WTC11 (cell line): Measurements from ENCODE around the gene MEIKIN. TPM values are rescaled to one million over a fixed set of nuclear protein-coding genes. Genes with fewer than 3 reads are reported as not detected.
"Not testable (repeated sequence)": the region's sequence is repeated elsewhere in the genome, so short reads cannot be mapped to it uniquely, and the experiment has no call there.

ENCODE experiments used
- ATAC-seq: fragments of 200-7000 bp; cut with Tn5 transposase; 2 replicates; pipeline ENCODE4 v1.10.0; 2021; ENCODE audit warnings: mild to moderate bottlenecking, moderate library complexity
- CTCF ChIA-PET: fragments of 300-600 bp; sonication (Branson Sonifier 250); formaldehyde crosslinking; loops from one replicate; lab custom pipeline; 2021; ENCODE audit warnings: antibody characterized with exemption; lab: Charles Lee
- POLR2A ChIA-PET: fragments of 350-600 bp; sonication (Branson Sonifier 250); formaldehyde crosslinking; loops from one replicate; lab custom pipeline; 2021; ENCODE audit warnings: antibody characterized with exemption; lab: Charles Lee
- DNase-seq: peaks from one replicate; pipeline ENCODE4 v3.0.0; 2021; ENCODE audit warnings: low spot score
- H3K27ac Mint-ChIP-seq: 2 replicates; pipeline ENCODE4 v1.8.0; 2021; ENCODE audit warnings: mixed read lengths
- H3K27me3 Mint-ChIP-seq: 2 replicates; pipeline ENCODE4 v1.8.0; 2021; ENCODE audit warnings: low read depth, mild to moderate bottlenecking, moderate library complexity, mixed read lengths
- H3K36me3 Mint-ChIP-seq: 2 replicates; pipeline ENCODE4 v1.8.0; 2021; ENCODE audit warnings: mixed read lengths
- H3K4me1 Mint-ChIP-seq: 2 replicates; pipeline ENCODE4 v1.8.0; 2022; ENCODE audit warnings: mixed read lengths
- H3K4me3 Mint-ChIP-seq: 2 replicates; pipeline ENCODE4 v1.8.0; 2021; ENCODE audit warnings: mild to moderate bottlenecking, moderate library complexity, mixed read lengths
- H3K9me3 Mint-ChIP-seq: 2 replicates; pipeline ENCODE4 v1.8.0; 2021; ENCODE audit warnings: mixed read lengths
- CREB1 ChIP-seq: sonication (generic); formaldehyde crosslinking; IDR thresholded peaks from 2 replicates; pipeline ENCODE4 v1.8.0; 2023; ENCODE audit warnings: mild to moderate bottlenecking, missing genetic modification reagents
- CREM ChIP-seq: sonication (generic); formaldehyde crosslinking; IDR thresholded peaks from 2 replicates; pipeline ENCODE4 v1.8.1; 2022; ENCODE audit warnings: mild to moderate bottlenecking, missing genetic modification reagents, moderate library complexity
- CTCF ChIP-seq: fragments of 200-600 bp; IDR thresholded peaks from 2 replicates; pipeline ENCODE4 v1.8.0; 2022; ENCODE audit warnings: antibody characterized with exemption
- E2F5 ChIP-seq: sonication (generic); formaldehyde crosslinking; IDR thresholded peaks from 2 replicates; pipeline ENCODE4 v1.8.1; 2022; ENCODE audit warnings: mild to moderate bottlenecking, moderate library complexity, missing genetic modification reagents
- IRF1 ChIP-seq: sonication (generic); formaldehyde crosslinking; IDR thresholded peaks from 2 replicates; pipeline ENCODE4 v1.8.0; 2023; ENCODE audit warnings: missing genetic modification reagents
- JUN ChIP-seq: sonication (generic); formaldehyde crosslinking; IDR thresholded peaks from 2 replicates; pipeline ENCODE4 v1.8.0; 2023; ENCODE audit warnings: mild to moderate bottlenecking, missing genetic modification reagents
- MAX ChIP-seq: sonication (generic); formaldehyde crosslinking; IDR thresholded peaks from 2 replicates; pipeline ENCODE4 v1.8.0; 2022; ENCODE audit warnings: mild to moderate bottlenecking, missing genetic modification reagents
- MXD4 ChIP-seq: fragments of 250-450 bp; sonication (Bioruptor Pico); IDR thresholded peaks from 2 replicates; pipeline ENCODE4 v1.8.0; 2021; ENCODE audit warnings: mild to moderate bottlenecking, moderate library complexity, borderline replicate concordance
- NFATC4 ChIP-seq: fragments of 250-450 bp; sonication (Bioruptor Pico); IDR thresholded peaks from 2 replicates; pipeline ENCODE4 v1.9.0; 2021; ENCODE audit warnings: mild to moderate bottlenecking
- RELA ChIP-seq: sonication (generic); formaldehyde crosslinking; IDR thresholded peaks from 2 replicates; pipeline ENCODE4 v1.8.1; 2022; ENCODE audit warnings: missing genetic modification reagents, mild to moderate bottlenecking, borderline replicate concordance
- RORB ChIP-seq: fragments of 250-450 bp; sonication (Bioruptor Pico); IDR thresholded peaks from 2 replicates; pipeline ENCODE4 v1.9.0; 2021; ENCODE audit warnings: mild to moderate bottlenecking
- USF1 ChIP-seq: sonication (generic); formaldehyde crosslinking; IDR thresholded peaks from 2 replicates; pipeline ENCODE4 v1.8.0; 2022; ENCODE audit warnings: mild to moderate bottlenecking, missing genetic modification reagents
- ZBTB43 ChIP-seq: sonication (generic); formaldehyde crosslinking; IDR thresholded peaks from 2 replicates; pipeline ENCODE4 v1.8.1; 2023; ENCODE audit warnings: mild to moderate bottlenecking, missing genetic modification reagents
- ZNF138 ChIP-seq: sonication (generic); formaldehyde crosslinking; conservative IDR thresholded peaks from 2 replicates; pipeline ENCODE4 v1.8.1; 2022; ENCODE audit warnings: mild to moderate bottlenecking, moderate library complexity, missing genetic modification reagents
- ZNF219 ChIP-seq: sonication (generic); formaldehyde crosslinking; IDR thresholded peaks from 2 replicates; pipeline ENCODE4 v1.8.0; 2023; ENCODE audit warnings: missing genetic modification reagents, mild to moderate bottlenecking, borderline replicate concordance
- ZNF317 ChIP-seq: sonication (generic); formaldehyde crosslinking; IDR thresholded peaks from 2 replicates; pipeline ENCODE4 v1.8.1; 2023; ENCODE audit warnings: low read depth, mild to moderate bottlenecking, moderate library complexity, missing genetic modification reagents, borderline replicate concordance
- total RNA-seq: library from RNA; stranded (reverse); gene quantifications from 3 replicates; pipeline ENCODE4 v1.2.3, GENCODE V29; 2021

MEIKIN gene
- total RNA-seq, 1 experiment from 2014 or later, result not detected

- no peak for TF ChIP-seq CTCF
- TF ChIP-seq USF1, result no peak
- no peak for TF ChIP-seq E2F5 (CRISPR knock-in tag)
- no peak for TF ChIP-seq MXD4 (CRISPR knock-in tag)
- TF ChIP-seq CREB1 (CRISPR knock-in tag), result no peak
- TF ChIP-seq IRF1 (CRISPR knock-in tag), result no peak
- TF ChIP-seq ZBTB43 (CRISPR knock-in tag), result no peak
- no peak for TF ChIP-seq CREM (CRISPR knock-in tag)
- no peak for TF ChIP-seq NFATC4 (CRISPR knock-in tag)
- no peak for TF ChIP-seq ZNF219 (CRISPR knock-in tag)
- no peak for TF ChIP-seq JUN (CRISPR knock-in tag)
- no peak for TF ChIP-seq RELA (CRISPR knock-in tag)
Measured at GRCh38 chr5:131846536-131846935, 98.9 kb downstream of the MEIKIN start (continued).

- H3K27ac Mint-ChIP-seq, result no peak overlapping the region
- DNase-seq, result no peak
- H3K36me3 Mint-ChIP-seq, result peaks cover 51% of the 10 kb centered on the region
- POLR2A ChIA-PET, result no interaction called here
- no peak for TF ChIP-seq MAX (CRISPR knock-in tag)
- TF ChIP-seq RORB (CRISPR knock-in tag), result no peak
- TF ChIP-seq ZNF138 (CRISPR knock-in tag), result no peak
- TF ChIP-seq ZNF317, result peak; percentile 77
- TF ChIP-seq, all 79 proteins: peak for 1
- H3K27me3 Mint-ChIP-seq, result peaks cover 3% of the 10 kb centered on the region; the same call in 1 of the 2 replicates
- H3K4me1 Mint-ChIP-seq, result no peaks in the 10 kb centered on the region
- CTCF ChIA-PET, result no interaction called here
- no peak overlapping the region for H3K4me3 Mint-ChIP-seq
- no peak for ATAC-seq
- peaks cover 79% of the 10 kb centered on the region for H3K9me3 Mint-ChIP-seq
Measured at GRCh38 chr5:131845828-131846227, 99.6 kb downstream of the MEIKIN start.

GRCh38 chr5:131842971-131843370 is 102.5 kb downstream of the MEIKIN start:
- peaks cover 42% of the 10 kb centered on the region for H3K36me3 Mint-ChIP-seq
- ATAC-seq, H3K27ac Mint-ChIP-seq, POLR2A ChIA-PET, DNase-seq, H3K27me3 Mint-ChIP-seq, H3K4me1 Mint-ChIP-seq, H3K4me3 Mint-ChIP-seq, CTCF ChIA-PET: not testable (repeated sequence)
- H3K9me3 Mint-ChIP-seq, result peaks cover 92% of the 10 kb centered on the region

- DNase-seq, H3K4me3 Mint-ChIP-seq, POLR2A ChIA-PET, CTCF ChIA-PET, H3K27ac Mint-ChIP-seq, H3K27me3 Mint-ChIP-seq, H3K4me1 Mint-ChIP-seq, ATAC-seq: not testable (repeated sequence)
- H3K36me3 Mint-ChIP-seq, result peaks cover 15% of the 10 kb centered on the region
- H3K9me3 Mint-ChIP-seq, result peaks cover 61% of the 10 kb centered on the region
Measured at GRCh38 chr5:131832702-131833101, 112.8 kb downstream of the MEIKIN start.
